ENCODE results near the gene HOXD13.

- TF ChIP-seq CTCF (tag by site-specific recombination; IDR thresholded peaks at IDR 0.05) = no peak
- no peak for TF ChIP-seq KLF16 (tag by site-specific recombination; IDR thresholded peaks at IDR 0.05)
Measured at GRCh38 chr2:176139661-176140512, 47.4 kb downstream of the HOXD13 start.
